DND-41 (cell line): ENCODE results near the gene UNC13C.
A peak's percentile ranks its signal among the peaks of the same experiment; 100 is the strongest.

Experiments used
- CTCF ChIP-seq: IDR thresholded peaks from 2 replicates; pipeline ENCODE4 v1.5.1; 2012; ENCODE audit warnings: borderline replicate concordance, low read length, moderate library complexity, mild to moderate bottlenecking; ENCODE audit not compliant: poor library complexity, severe bottlenecking; ENCODE audit errors: extremely low read depth
- EZH2 ChIP-seq: IDR thresholded peaks from 3 replicates; pipeline ENCODE4 v1.6.1; 2012; ENCODE audit warnings: borderline replicate concordance, low read depth, mild to moderate bottlenecking, moderate library complexity, low read length, inconsistent platforms; ENCODE audit not compliant: severe bottlenecking

GRCh38 chr15:54594115-54594514, 615.9 kb downstream of the UNC13C start:
- TF ChIP-seq CTCF (peak; percentile 5), EZH2 (no peak)
